Brain microvascular endothelial cell (primary cell): ENCODE measurements around the gene NRXN3.

ENCODE experiments used
- DNase-seq: peaks from one replicate; pipeline ENCODE4 v3.0.0-alpha.2; 2020
- H3K27ac ChIP-seq: fragments of 250-450 bp; sonication (Bioruptor Pico); 2 replicates; pipeline ENCODE4 v1.5.1; 2020; ENCODE audit warnings: mild to moderate bottlenecking, moderate library complexity
- H3K27me3 ChIP-seq: fragments of 250-450 bp; sonication (Bioruptor Pico); replicated peaks from 2 replicates; pipeline ENCODE4 v1.5.1; 2020; ENCODE audit warnings: mild to moderate bottlenecking
- H3K36me3 ChIP-seq: fragments of 250-450 bp; sonication (Bioruptor Pico); replicated peaks from 2 replicates; pipeline ENCODE4 v1.5.1; 2020; ENCODE audit warnings: mild to moderate bottlenecking
- H3K4me3 ChIP-seq: 2 replicates; pipeline ENCODE4 v1.5.1; 2011; ENCODE audit warnings: low read depth, mild to moderate bottlenecking, control low read depth, low read length, moderate library complexity
- CTCF ChIP-seq: IDR thresholded peaks from 2 replicates; pipeline ENCODE4 v1.5.1; 2011; ENCODE audit warnings: low read depth, mild to moderate bottlenecking, moderate library complexity, low read length, control low read depth, inconsistent platforms; ENCODE audit errors: missing control alignments
- in situ Hi-C: cut with HindIII; loops from 2 replicates; pipeline ENCODE4 v1.10.0; 2017; ENCODE audit warnings: low sequenced_read_pairs, low pct_ligation_motif_present

The NRXN3 gene

DNA sequence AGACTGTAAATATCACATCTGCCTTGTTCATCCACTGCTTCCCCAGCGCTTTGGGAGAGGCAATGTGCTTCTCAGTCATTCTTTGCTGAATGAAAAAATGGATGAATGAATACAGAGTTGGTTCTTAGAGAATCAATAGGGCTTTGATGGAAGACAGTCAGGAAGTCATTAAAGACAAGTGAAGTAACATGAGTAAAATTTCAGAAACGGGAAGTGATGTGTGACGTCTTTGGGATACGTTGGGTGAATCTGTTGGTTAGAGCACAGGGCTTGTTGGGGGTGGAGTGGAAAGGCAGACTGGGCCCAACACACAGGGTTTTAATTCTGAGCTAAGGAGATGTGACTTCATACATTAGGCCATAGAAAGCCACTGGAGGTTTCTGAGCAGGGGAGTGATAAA lies 39.0 kb upstream of the NRXN3 start:
- Histone ChIP-seq H3K36me3 (no peaks in the 10 kb centered on the region), H3K27ac (no peak overlapping the region), H3K4me3 (no peak overlapping the region), H3K27me3 (no peaks in the 10 kb centered on the region)
- no peak for DNase-seq
- in situ Hi-C loops: no loop called here
- TF ChIP-seq CTCF: no peak

- Histone ChIP-seq H3K36me3 (no peaks in the 10 kb centered on the region), H3K27ac (no peak overlapping the region), H3K4me3 (no peak overlapping the region), H3K27me3 (no peaks in the 10 kb centered on the region)
- no peak for TF ChIP-seq CTCF
- no peak for DNase-seq
- in situ Hi-C loops: no loop called here
These were observed 38.6 kb upstream of the NRXN3 start for GRCh38 chr14:78131616-78132015.

GRCh38 chr14:78135450-78135891 lies 34.7 kb upstream of the NRXN3 start:
- H3K4me3 ChIP-seq: no peak overlapping the region
- H3K27ac ChIP-seq: no peak overlapping the region
- no peaks in the 10 kb centered on the region for H3K27me3 ChIP-seq
- TF ChIP-seq CTCF: no peak
- no peak for DNase-seq
- no peaks in the 10 kb centered on the region for H3K36me3 ChIP-seq
- in situ Hi-C loops: no loop called here

GRCh38 chr14:78136695-78137094 lies 33.5 kb upstream of the NRXN3 start:
- Histone ChIP-seq H3K27me3 (no peaks in the 10 kb centered on the region), H3K4me3 (no peak overlapping the region), H3K36me3 (no peaks in the 10 kb centered on the region), H3K27ac (no peak overlapping the region)
- in situ Hi-C loops: no loop called here
- TF ChIP-seq CTCF: no peak
- no peak for DNase-seq

DNA sequence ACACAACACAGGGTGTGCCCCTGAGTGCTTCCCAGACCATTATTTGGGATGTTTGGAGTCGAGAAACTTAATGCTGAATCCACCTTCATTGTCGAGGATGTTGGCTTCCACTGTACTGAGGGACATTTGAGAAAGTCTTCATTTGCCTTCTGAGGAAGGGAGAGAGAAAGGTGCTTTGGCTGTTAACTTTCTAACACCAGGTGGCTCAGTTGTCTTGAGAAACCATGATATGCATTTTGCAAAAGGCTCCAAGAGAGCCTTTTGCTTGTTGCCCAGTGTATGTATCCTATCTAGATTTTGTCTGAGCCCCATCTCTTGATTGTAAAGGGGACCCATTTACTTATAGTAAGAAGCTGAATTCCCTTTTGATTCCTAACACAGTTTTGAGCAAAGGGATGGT lies 28.6 kb upstream of the NRXN3 start:
- H3K4me3 ChIP-seq: no peak overlapping the region
- no peaks in the 10 kb centered on the region for H3K27me3 ChIP-seq
- TF ChIP-seq CTCF: no peak
- DNase-seq: no peak
- no peak overlapping the region for H3K27ac ChIP-seq
- in situ Hi-C loops: no loop called here
- no peaks in the 10 kb centered on the region for H3K36me3 ChIP-seq

- TF ChIP-seq CTCF: no peak
- Histone ChIP-seq H3K36me3 (no peaks in the 10 kb centered on the region), H3K4me3 (no peak overlapping the region), H3K27ac (no peak overlapping the region), H3K27me3 (no peaks in the 10 kb centered on the region)
- no peak for DNase-seq
- in situ Hi-C loops: no loop called here
These were observed 27.2 kb upstream of the NRXN3 start for GRCh38 chr14:78142998-78143397.
